Brain pericyte (primary cell): Measurements from ENCODE around the gene ERC1.
"Not testable (repeated sequence)": the region's sequence is repeated elsewhere in the genome, so short reads cannot be mapped to it uniquely, and the experiment has no call there.

Experiments used
- DNase-seq: peaks from one replicate; pipeline ENCODE4 v3.0.0-alpha.2; 2012; ENCODE audit warnings: low read depth, low spot score

ERC1 gene

DNA sequence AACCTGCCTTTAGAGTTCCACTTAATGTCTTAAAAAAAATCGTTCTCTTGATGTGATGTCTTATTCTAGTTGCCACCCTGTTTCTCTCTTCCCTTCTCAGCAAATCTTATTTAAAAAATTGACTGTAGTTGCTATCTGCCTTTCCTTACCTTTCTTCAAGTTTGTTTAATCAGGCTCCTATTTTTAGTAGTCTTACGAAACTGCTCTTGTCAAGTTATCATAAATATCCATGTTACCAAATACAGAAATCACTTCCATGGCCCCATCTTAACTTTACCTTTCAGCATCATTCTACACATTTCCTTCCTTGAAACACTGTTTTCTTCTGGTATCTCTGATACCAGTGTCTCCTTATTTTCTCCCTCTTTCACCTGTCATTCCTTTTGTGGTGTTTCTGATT lies 227.3 kb downstream of the ERC1 start:
- DNase-seq = no peak

GRCh38 chr12:1220127-1221092 lies 229.4 kb downstream of the ERC1 start:
- DNase-seq = no peak

GRCh38 chr12:1222858-1223639 lies 232.0 kb downstream of the ERC1 start:
- DNase-seq = no peak

- no peak for DNase-seq
These were observed 235.9 kb downstream of the ERC1 start for GRCh38 chr12:1226951-1227350.

DNA sequence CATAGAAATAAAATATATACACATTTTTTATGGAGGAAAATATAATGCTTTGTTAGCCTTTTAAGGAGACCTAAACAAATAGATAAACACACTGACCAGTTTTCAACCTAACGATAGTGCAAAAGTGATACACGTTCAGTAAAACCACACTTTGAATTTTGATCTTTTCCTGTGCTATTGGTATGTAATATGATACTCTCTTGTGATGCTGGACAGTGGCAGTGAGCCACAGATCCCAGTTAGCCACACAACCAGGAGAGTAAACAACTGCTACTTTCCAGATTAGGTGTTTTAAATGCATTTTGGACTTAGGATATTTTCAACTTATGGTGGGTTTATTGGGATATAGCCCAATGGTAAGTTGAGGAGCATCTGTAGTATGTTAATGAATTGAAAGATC lies 243.1 kb downstream of the ERC1 start:
- no peak for DNase-seq

GRCh38 chr12:1246637-1247036 lies 255.6 kb downstream of the ERC1 start:
- DNase-seq = no peak

GRCh38 chr12:1250641-1251040 lies 259.6 kb downstream of the ERC1 start:
- DNase-seq = no peak

GRCh38 chr12:1252758-1253157 lies 261.7 kb downstream of the ERC1 start:
- no peak for DNase-seq

DNA sequence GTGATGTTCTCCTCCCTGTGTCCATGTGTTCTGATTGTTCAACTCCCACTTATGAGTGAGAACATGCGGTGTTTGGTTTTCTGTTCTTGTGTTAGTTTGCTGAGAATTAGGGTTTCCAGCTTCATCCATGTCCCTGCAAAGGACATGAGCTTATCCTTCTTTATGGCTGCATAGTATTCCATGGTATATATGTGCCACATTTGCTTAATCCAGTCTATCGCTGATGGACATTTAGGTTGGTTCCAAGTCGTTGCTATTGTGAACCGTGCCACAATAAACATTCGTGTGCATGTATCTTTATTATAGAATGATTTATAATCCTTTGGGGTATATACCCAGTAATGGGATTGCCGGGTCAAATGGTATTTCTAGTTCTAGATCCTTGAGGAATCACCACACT lies 264.1 kb downstream of the ERC1 start:
- DNase-seq = not testable (repeated sequence)

- DNase-seq = not testable (repeated sequence)
These were observed 264.8 kb downstream of the ERC1 start for GRCh38 chr12:1255854-1256253.

DNA sequence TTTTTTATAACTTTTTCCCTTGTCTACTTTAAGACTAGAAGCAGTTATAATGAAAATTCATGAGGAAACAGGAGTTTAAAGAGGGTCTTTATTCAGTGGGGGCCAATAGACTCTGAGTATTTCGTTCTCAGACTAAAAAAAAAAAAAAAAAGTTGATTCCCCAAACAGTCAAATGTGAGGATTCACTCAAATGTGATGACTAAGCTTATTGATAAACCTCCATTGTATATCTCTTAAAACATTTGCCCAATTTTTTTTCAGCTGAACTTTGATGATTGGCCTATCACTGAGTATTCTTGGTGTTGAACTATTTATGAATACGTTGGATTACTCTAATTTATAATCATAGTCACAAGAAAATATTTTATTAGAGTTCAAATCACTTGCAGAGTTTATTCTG lies 265.3 kb downstream of the ERC1 start:
- DNase-seq = no peak

GRCh38 chr12:1256991-1257390 lies 266.0 kb downstream of the ERC1 start:
- no peak for DNase-seq

DNA sequence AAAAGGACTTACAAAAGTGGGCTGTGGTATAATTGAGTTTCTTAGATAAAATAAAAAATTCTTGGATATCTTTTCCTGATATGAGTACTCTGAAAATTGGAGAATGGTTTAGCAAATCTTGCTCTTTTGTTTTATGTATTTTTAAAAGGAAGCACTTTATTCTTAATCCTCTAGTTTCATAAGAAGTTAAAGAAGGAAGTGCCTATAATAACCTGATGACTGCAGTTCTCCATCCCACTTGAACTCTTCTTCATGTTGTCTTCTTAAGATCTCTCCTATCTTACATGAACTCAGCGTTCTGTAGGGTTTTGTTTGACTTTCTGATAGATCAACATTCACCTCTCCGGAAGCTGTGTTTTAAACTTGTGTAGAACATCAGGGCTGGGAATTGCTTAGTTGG lies 271.0 kb downstream of the ERC1 start:
- DNase-seq = no peak

DNA sequence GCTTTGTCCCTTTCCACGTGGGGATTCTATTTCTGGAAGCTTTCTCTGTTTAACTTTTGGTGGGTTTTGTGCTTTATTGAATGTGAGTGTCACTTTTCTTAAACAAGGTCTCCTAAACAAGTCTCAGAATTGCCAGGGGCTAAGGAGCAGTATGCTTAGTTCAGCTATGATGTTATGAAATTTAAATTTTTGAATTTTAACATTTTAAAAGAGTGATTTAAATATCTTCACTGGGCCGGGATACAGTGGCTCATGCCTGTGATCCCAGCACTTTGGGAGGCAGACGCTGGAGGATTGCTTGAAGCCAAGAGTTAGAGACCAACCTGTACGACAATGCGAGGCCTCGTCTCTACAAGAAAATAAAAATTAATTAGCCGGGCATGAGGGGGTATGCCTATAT lies 276.2 kb downstream of the ERC1 start:
- no peak for DNase-seq

DNA sequence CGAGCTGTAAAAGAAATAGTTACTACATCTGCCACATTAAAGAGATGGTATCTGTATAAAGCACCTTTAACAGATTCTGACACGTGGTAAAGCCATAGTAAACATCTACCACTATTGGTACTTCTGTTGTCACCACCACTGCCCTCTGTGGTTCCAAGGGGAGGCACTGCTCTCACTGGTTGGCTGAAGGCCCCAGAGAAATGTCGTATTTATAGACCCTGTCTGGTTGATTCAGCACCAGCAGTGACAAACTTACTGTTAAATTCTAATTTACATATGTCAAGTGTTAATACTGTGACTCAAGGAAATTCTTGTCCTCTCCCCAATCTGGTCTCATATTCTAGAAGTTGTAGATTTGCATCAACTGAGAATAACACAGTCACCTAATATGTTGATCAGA lies 281.1 kb downstream of the ERC1 start:
- DNase-seq = no peak

DNA sequence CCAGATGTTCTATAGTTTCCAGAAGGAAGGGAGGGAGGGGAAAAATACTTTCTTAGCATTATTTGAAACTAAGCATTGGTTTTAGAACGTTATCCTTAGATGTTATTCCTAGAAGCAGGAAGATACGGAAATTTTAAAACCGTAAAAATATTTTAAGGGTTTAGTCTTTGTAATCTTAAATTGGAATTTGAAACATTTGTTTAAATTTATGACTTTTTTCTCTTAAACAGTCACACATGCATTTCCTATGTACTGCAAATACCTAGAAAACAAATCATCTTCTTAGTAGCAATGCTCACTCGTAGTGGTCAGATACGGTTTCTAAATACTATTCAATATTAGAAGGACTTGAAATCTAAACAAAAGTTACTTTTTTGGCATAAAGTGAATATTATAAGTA lies 282.0 kb downstream of the ERC1 start:
- DNase-seq = no peak

GRCh38 chr12:1277905-1278304 lies 286.9 kb downstream of the ERC1 start:
- no peak for DNase-seq

- DNase-seq = no peak
These were observed 288.0 kb downstream of the ERC1 start for GRCh38 chr12:1279050-1279449.

GRCh38 chr12:1280059-1280458 lies 289.0 kb downstream of the ERC1 start:
- DNase-seq = no peak

DNA sequence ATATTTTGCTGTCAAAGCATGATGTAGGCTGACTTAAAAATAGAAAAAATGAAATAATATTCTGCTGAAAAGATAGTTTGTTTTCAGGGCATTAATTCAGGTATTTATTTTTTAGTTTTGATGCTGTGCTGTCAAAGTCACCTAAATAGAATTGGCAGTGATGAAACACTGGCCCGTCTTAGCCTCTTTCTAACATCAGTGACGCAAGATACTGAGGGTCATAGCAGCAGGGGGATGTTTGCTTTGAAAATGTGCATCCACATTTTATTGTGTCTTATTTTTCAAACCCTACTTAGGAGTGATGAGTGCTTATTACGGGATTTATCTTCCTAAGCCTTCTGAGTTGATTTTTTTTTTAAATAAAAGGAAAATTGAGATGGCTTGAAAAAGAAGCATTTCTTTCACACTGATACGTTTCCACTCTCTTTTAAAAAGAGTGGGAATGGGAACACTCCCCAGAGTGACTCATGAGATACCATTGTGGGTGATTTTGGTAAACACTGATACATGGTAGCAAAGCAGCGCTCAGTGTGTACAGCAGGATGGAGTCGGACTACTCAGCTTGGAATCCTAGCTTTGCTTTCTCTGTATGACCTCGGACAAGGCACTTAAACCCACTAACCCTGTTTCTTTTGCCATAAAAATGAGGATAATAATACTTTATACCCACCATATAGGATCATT lies 290.8 kb downstream of the ERC1 start:
- DNase-seq = no peak

- DNase-seq = no peak
These were observed 291.8 kb downstream of the ERC1 start for GRCh38 chr12:1282670-1283315.

DNA sequence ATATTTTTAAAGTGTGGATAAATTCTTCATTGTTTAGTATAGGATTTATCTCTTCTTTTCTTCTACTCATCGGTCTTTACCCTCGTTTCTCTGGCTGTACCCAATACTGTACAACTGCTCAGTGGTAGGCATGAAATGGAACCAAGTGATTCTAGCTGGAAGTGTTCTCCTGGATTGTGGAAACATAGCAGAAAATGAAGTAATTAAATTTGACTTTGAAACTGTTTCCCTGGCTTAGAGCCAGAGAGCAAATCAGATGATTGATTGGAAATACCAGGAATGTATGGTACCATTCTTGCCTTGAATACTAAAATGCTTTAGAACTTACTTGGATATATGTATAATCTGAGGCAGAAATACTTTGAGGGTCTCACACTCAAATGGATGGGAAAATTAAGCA lies 292.3 kb downstream of the ERC1 start:
- no peak for DNase-seq
